NCI-H69 (cell line): ENCODE data around the gene ABHD17A.

Experiments
- DNase-seq: peaks from one replicate; lab custom pipeline; 2025; lab: John Stamatoyannopoulos, UW

Gene ABHD17A

GRCh38 chr19:1864480-1865171 lies 20.7 kb downstream of the ABHD17A start:
- peak; percentile 76 for DNase-seq

- peak; percentile 100 for DNase-seq
Observed at GRCh38 chr19:1863638-1864479, 21.4 kb downstream of the ABHD17A start.

DNA sequence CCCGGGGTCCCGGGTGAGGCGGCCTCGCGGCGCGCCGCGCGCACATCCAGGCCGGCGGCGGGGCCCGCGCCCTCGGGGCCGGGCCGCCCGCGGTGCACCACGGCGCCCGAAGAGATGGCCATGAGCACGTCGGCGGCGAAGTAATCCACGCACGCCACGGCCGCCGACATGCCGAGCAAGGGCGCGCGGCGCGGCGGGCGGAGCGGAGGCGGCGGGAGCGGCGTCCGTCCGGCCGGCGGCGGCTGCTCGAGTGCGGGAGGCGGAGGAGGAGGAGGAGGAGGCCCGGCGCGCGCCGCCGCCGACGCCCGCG lies 22.0 kb downstream of the ABHD17A start, which contains the start of gene KLF16:
TSS of gene KLF16 (minus strand) at position 252 of the 310 bp plus-strand sequence. CDS start at position 170, 82 bp downstream.
- DNase-seq: no peak

DNA sequence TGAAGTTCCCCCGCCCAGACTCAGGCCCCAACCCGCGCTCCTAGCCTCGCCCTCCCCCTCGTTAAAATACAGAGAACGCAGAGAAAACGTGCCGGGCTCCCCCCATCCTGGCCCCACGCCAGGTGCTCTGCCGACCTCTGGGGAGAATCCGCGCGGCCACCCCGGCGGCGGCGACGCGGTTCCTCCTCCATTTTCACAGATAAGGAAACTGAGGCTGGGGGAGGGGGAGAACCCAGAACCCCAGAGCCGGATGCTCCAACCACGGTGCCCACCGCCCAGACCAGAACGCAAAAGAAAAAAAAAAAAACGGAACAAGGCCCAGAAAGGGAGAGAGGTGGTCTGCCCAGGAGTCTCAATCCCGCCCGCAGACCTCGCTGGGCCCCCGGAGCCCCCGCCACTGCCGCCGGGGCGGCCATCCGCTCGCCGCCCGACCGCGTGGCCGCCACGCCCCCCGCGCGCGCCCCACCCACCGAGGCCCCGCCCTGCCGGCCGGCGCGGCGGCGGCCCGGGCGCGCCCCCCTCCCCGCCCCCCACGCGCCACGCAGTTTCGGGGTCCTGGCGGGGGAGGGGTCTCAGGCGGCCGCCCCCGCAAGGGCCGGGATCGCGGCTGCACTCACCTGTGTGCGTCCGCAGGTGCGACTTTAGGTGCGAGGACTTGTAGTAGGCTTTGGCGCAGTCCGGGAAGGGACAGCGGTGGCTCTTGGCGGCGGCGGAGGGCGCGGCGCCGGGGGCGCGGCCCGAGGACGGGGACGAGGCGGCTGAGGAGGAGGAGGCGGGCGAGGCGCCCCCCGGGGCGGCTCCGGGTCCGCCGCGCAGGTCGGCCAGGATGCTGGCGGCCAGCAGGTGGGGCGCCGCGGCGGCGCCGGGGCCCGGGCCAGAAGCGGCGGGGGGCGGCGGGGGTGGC lies 22.6 kb downstream of the ABHD17A start:
- DNase-seq: peak; percentile 85

- DNase-seq: no peak
Observed at GRCh38 chr19:1862068-1862423, 23.2 kb downstream of the ABHD17A start.

GRCh38 chr19:1861599-1862031 lies 23.7 kb downstream of the ABHD17A start:
- DNase-seq: peak; percentile 38

- DNase-seq: peak; percentile 27
Observed at GRCh38 chr19:1860821-1861598, 24.3 kb downstream of the ABHD17A start.

GRCh38 chr19:1860042-1860775 lies 25.1 kb downstream of the ABHD17A start:
- peak; percentile 86 for DNase-seq

DNA sequence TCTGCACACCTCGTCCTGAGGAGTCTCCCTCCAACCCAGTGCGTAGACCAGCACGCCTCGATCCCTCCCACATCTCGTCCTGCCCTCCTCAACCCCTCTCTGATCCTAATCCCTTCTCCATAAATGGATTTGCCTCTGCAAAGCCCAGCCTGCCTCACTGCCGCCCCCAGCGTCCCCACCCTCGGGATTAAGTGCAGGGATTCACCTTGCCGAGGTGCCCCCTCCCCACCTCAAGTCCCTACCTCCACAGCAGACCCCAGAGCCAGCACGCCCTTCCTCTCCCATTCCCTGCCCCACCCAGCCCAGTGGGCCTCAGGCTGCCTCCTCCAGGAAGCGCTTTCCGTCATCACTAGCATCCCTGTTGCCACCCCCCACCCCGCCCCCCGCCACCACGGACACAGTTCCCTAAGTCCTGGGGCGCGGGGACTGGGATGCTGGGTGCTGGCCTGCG lies 25.9 kb downstream of the ABHD17A start:
- DNase-seq: no peak

GRCh38 chr19:1858412-1859081 lies 26.7 kb downstream of the ABHD17A start:
- DNase-seq: no peak

DNA sequence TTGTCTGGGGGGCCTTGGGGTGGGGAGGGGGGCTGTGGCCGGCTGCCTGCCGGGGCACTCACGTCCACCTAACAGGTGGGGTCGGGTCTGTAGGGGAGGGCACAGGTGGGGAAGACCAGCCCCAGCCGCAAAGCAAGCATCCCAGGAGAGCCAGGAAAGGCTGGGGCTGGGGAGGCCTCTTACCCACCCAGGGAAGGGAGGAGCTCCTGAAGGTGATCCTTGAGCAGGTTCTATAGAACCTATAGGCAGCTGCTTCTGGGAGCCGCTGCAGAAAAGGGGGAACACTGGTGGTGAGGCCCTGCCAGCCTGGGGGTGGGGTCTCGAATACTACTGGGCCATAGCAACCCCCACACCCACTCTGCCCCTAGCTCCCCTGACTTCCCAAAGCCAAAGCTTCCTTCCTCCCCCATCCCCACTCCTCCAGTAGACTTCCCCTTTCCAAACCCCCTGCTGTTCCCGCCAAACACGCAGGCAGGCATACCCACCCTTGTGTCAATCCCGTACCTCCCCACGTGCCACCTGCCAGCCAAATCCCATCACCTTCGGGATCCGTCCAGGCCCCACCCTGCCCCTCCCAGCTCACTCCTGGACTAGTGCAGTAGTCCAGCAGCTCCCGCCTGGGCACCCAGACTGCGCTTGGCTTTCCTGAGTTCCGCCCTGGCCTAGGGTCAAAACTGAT lies 27.5 kb downstream of the ABHD17A start:
- DNase-seq: peak; percentile 54

GRCh38 chr19:1856698-1857603 lies 28.3 kb downstream of the ABHD17A start:
- peak; percentile 82 for DNase-seq

DNA sequence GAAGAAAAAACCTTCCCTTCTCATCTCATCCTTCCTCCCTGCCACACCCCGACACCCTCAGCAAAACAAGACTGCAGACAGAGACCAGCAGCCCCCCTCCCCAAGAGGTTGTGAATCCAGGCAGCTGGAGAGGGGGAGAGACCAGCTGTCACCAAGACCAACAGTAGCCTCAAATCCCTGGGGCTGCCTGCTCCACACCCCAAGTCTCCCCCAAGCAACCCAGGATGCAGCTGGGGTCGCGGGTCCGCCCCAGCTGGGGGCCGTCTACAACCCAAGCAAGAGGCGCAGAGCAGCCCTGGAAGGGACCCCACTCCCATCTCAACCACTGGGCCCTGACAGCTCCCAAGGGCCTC lies 29.0 kb downstream of the ABHD17A start:
- peak; percentile 63 for DNase-seq

- DNase-seq: peak; percentile 48
Observed at GRCh38 chr19:1855828-1856255, 29.5 kb downstream of the ABHD17A start.

DNA sequence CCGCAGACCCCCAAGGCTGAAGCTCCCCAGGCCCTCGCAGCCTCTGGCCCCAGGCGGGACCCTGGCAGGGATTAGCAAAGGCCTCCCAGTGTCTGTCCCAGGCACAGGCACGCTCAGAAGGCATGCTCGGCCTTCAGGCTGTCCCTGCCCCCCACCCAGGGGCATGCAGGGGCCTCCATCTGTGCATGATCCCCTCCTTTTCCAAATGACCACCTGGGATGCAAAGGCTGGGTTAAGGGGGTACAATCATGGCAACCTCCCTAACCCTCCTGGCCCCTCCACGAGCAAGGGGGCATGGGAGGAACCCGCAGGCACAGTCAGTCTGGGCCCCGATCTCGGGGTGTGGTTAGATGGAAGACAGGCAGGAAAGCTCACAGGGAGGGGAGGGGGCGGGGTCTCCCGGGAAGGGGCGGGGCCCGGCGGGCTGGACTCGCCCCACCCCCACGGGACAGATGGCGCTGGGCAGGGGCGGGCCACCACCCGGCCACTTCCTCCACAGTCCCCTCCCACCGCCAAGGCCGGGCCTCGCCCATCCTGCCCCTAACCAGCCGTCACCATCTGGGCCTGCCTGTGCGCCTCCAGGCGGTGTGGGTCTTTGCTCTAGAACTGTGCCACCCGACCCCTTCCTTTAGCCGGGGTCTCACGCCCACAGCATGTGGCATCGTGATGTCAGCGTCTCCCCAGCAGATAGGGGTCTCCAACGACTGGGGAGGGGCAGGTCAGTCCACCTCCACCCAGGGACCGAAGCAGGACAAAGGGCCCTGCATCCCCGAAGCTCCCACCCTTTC lies 30.1 kb downstream of the ABHD17A start:
- DNase-seq: peak; percentile 97

DNA sequence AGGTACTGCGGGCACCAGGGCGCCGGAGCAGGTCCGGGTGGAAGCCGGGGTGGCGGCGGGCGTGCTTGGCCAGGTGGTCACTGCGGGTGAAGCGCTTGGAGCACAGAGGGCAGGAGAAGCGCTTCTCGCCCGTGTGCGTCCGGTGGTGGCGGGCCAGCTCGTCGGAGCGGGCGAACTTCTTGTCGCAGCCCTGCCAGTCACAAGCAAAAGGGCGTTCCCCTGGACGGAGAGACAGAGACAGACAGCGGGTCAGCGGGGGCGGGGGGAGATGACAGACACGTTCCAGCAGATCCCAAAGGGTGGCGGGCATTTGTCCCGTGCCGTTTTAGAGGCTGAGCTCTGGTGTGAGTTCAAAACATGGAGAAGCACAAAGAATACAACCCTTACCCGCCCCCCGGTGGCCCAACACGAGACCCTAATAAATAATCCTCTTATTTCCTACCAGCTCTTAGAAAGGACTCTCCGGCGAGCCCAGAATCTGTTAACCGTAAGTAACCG lies 30.7 kb downstream of the ABHD17A start:
- no peak for DNase-seq

DNA sequence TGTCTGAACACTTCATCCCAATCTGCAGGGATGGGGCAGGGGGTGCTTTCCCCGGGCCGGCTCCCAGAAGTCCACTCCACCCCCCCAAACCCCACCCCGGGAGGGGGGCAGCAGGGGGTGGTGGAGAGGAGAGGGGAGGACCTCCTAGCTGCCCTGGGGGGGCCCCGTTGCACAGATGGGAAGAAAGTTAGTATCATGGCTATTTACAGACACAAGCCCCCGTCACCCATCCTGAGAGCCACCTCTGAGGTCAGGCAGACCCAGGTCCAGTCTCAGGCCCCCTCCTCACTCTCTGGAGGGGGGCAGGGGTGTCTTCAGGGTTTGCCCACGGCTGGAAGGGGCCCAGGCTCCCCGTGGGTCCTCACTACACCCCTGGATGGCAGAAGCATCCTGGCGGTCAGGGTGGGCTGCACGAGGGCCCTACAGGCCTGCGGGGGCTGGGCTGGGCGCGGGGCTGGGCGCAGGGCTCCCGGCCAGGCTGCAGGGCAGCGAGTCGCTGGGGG lies 31.2 kb downstream of the ABHD17A start:
- DNase-seq: no peak
